Keratinocyte (primary cell): ENCODE measurements around the gene DCK. TPM values are rescaled to one million over a fixed set of nuclear protein-coding genes. Genes with fewer than 3 reads are reported as not detected.
"Not testable (repeated sequence)": the region's sequence is repeated elsewhere in the genome, so short reads cannot be mapped to it uniquely, and the experiment has no call there.

Source experiments
- DNase-seq: peaks from one replicate; pipeline ENCODE4 v3.0.0-alpha.2; 2011; ENCODE audit warnings: low read depth, missing footprints, low spot score
- FAIRE-seq: peaks from 2 replicates; lab custom pipeline; 2011; peaks lifted over from hg19 to GRCh38; lab: Jason Lieb, UNC
- H2AFZ ChIP-seq: 2 replicates; pipeline ENCODE4 v1.6.0; 2012; ENCODE audit warnings: low read length, control low read depth, inconsistent platforms; ENCODE audit not compliant: control insufficient read depth
- H3K27ac ChIP-seq: 2 replicates; pipeline ENCODE4 v1.5.1; 2011; ENCODE audit warnings: low read length; ENCODE audit not compliant: control insufficient read depth, insufficient read depth
- H3K27me3 ChIP-seq: 3 replicates; pipeline ENCODE4 v1.6.0; 2011; ENCODE audit warnings: low read length; ENCODE audit not compliant: control insufficient read depth, insufficient read depth; ENCODE audit errors: extremely low read depth
- H3K36me3 ChIP-seq, 2 experiments: 2 replicates in 1 of 2; 3 replicates in 1 of 2; pipeline ENCODE4 v1.5.1; 2011; ENCODE audit warnings: low read length in 2 of 2, mild to moderate bottlenecking in 1 of 2; ENCODE audit not compliant: control insufficient read depth in 2 of 2, insufficient read depth in 2 of 2; ENCODE audit errors: extremely low read depth in 1 of 2
- H3K4me1 ChIP-seq: 3 replicates; pipeline ENCODE4 v1.5.1; 2011; ENCODE audit warnings: low read length; ENCODE audit not compliant: control insufficient read depth, insufficient read depth; ENCODE audit errors: extremely low read depth
- H3K4me2 ChIP-seq: 3 replicates; pipeline ENCODE4 v1.6.0; 2011; ENCODE audit warnings: low read depth, low read length; ENCODE audit not compliant: control insufficient read depth, insufficient read depth; ENCODE audit errors: extremely low read depth
- H3K4me3 ChIP-seq, 3 experiments: fragments of 200-600 bp in 1 of 3; sonication (generic) in 1 of 3; 2 replicates in 2 of 3; 3 replicates in 1 of 3; pipeline ENCODE4 v1.5.1; 2011 to 2016; ENCODE audit warnings: low read length in 3 of 3, mild to moderate bottlenecking in 3 of 3, control low read depth in 2 of 3, inconsistent platforms in 1 of 3, low read depth in 1 of 3, mixed read lengths in 1 of 3, mixed run types in 1 of 3, moderate library complexity in 1 of 3; ENCODE audit not compliant: control insufficient read depth in 2 of 3, insufficient read depth in 2 of 3; ENCODE audit errors: extremely low read depth in 1 of 3
- H3K79me2 ChIP-seq: 2 replicates; pipeline ENCODE4 v1.6.0; 2012; ENCODE audit warnings: low read length; ENCODE audit not compliant: control insufficient read depth, insufficient read depth
- H3K9ac ChIP-seq: 3 replicates; pipeline ENCODE4 v1.6.0; 2011; ENCODE audit warnings: low read length; ENCODE audit not compliant: control insufficient read depth, insufficient read depth; ENCODE audit errors: extremely low read depth
- H3K9me1 ChIP-seq: 3 replicates; pipeline ENCODE4 v1.6.0; 2011; ENCODE audit warnings: low read length; ENCODE audit not compliant: control insufficient read depth, insufficient read depth; ENCODE audit errors: extremely low read depth
- H3K9me3 ChIP-seq: 2 replicates; pipeline ENCODE4 v1.5.1; 2012; ENCODE audit warnings: low read depth, low read length; ENCODE audit not compliant: control insufficient read depth
- H4K20me1 ChIP-seq: 3 replicates; pipeline ENCODE4 v1.6.0; 2011; ENCODE audit warnings: low read length; ENCODE audit not compliant: control insufficient read depth, insufficient read depth; ENCODE audit errors: extremely low read depth
- EZH2 ChIP-seq: IDR thresholded peaks from one replicate; pipeline ENCODE4 v1.6.1; 2012; ENCODE audit warnings: inconsistent platforms, mild to moderate bottlenecking, low read length, moderate library complexity
- dilution Hi-C: fragments of 300-500 bp; cut with MboI; formaldehyde crosslinking; loops from one replicate; pipeline ENCODE4 v1.7.0; 2020; ENCODE audit warnings: low sequenced_read_pairs; ENCODE audit not compliant: extremely low pct_ligation_motif_present
- polyA plus RNA-seq, 5 experiments: library from polyadenylated mRNA; depleted of rRNA in 3 of 5; stranded (reverse) in 3 of 5; stranded (forward) in 1 of 5; unstranded in 1 of 5; fragments of >200 nt; gene quantifications; 1 replicate in 1 of 5; 2 replicates in 3 of 5; 3 replicates in 1 of 5; pipeline versions ENCODE4 v1.2.1 to v1.2.3, GENCODE V29; 2011 to 2012; ENCODE audit warnings: missing spikeins in 2 of 5, low read depth in 1 of 5, low replicate concordance in 1 of 5
- TF ChIP-seq, protein P1 (sequence below), 3 experiments: IDR thresholded peaks in 1 of 3; conservative IDR thresholded peaks in 1 of 3; optimal IDR thresholded peaks in 1 of 3; 2 replicates in 2 of 3; 3 replicates in 1 of 3; pipeline versions ENCODE3 to v1.5.1; 2011; ENCODE audit warnings: low read length in 3 of 3, mild to moderate bottlenecking in 3 of 3, moderate library complexity in 2 of 3, control low read depth in 1 of 3, inconsistent platforms in 1 of 3; ENCODE audit not compliant: insufficient read depth in 2 of 3; ENCODE audit errors: extremely low read depth in 1 of 3

Gene DCK
- polyA plus RNA-seq, 1 donor (not counting 4 experiments of a cell fraction or from before 2014, with no cell fraction given): 11.3 TPM

DNA sequence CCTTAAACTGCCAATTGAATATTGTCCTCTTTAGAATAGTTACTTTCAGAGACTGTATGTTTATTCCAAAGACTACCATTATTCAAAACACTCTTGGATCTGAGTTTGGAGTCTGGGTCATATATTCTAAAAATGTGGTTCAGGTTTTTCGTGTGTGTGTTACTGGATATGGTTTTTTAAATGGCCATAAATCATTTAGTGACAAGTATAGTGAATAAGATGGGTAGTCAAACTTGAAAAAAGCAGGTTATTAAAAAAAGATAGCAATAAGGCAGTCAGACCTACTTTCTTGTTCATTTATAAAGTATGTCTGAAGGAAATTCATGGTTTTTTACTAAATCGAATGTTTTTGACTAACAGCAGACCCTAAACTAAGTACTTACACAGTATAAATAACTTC is 59.3 kb downstream of the DCK start:
- Histone ChIP-seq H3K4me2 (no peak overlapping the region), H4K20me1 (no peaks in the 10 kb centered on the region), H3K27ac (no peak overlapping the region), H3K27me3 (no peaks in the 10 kb centered on the region), H3K79me2 (no peaks in the 10 kb centered on the region), H3K9me3 (no peaks in the 10 kb centered on the region), H3K4me3 (no peak overlapping the region), H3K9ac (no peak overlapping the region), H2AFZ (no peak overlapping the region), H3K9me1 (no peaks in the 10 kb centered on the region), H3K36me3 (no peaks in the 10 kb centered on the region), H3K4me1 (no peaks in the 10 kb centered on the region)
- DNase-seq: no peak
- dilution Hi-C loops: no loop called here
- TF ChIP-seq, protein P1, sequence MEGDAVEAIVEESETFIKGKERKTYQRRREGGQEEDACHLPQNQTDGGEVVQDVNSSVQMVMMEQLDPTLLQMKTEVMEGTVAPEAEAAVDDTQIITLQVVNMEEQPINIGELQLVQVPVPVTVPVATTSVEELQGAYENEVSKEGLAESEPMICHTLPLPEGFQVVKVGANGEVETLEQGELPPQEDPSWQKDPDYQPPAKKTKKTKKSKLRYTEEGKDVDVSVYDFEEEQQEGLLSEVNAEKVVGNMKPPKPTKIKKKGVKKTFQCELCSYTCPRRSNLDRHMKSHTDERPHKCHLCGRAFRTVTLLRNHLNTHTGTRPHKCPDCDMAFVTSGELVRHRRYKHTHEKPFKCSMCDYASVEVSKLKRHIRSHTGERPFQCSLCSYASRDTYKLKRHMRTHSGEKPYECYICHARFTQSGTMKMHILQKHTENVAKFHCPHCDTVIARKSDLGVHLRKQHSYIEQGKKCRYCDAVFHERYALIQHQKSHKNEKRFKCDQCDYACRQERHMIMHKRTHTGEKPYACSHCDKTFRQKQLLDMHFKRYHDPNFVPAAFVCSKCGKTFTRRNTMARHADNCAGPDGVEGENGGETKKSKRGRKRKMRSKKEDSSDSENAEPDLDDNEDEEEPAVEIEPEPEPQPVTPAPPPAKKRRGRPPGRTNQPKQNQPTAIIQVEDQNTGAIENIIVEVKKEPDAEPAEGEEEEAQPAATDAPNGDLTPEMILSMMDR (optimal IDR thresholded peaks at IDR 0.05 in 1 of 3, IDR thresholded peaks at IDR 0.05 in 1 of 3, conservative IDR thresholded peaks at IDR 0.05 in 1 of 3; ENCODE audit: extremely low read depth in 1 of 3, insufficient read depth in 2 of 3, low read length in 3 of 3): no peak
- no peak for TF ChIP-seq EZH2
- FAIRE-seq: no peak

DNA sequence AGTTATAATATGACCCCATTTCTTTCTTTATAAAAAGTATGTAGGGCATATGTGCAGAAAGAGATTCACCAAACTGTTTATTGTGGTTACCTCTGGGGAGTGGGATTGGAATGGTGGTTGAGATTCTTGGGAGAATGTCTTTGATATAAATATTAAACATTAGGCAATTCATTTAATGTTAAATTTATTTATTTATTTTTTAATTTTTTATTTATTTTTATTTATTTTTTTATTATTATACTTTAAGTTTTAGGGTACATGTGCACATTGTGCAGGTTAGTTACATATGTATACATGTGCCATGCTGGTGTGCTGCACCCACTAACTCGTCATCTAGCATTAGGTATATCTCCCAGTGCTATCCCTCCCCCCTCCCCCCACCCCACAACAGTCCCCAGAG is 60.2 kb downstream of the DCK start:
- H3K36me3 ChIP-seq, H4K20me1 ChIP-seq, H3K9me3 ChIP-seq, H2AFZ ChIP-seq, H3K4me2 ChIP-seq, dilution Hi-C loops, DNase-seq, H3K27ac ChIP-seq, FAIRE-seq, H3K27me3 ChIP-seq, H3K9ac ChIP-seq, H3K4me1 ChIP-seq, H3K79me2 ChIP-seq, H3K4me3 ChIP-seq, H3K9me1 ChIP-seq: not testable (repeated sequence)

DNA sequence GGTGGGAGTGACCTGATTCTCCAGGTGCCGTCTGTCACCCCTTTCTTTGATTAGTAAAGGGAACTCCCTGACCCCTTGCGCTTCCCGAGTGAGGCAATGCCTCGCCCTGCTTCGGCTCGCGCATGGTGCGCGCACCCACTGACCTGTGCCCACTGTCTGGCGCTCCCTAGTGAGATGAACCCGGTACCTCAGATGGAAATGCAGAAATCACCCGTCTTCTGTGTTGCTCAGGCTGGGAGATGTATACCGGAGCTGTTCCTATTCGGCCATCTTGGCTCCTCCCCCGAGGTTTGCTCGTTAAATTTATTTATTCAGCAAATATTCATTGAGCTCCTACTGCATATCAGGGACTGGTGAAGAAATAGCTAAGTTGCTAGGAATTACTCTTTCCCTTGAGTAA is 66.1 kb downstream of the DCK start:
- H3K36me3 ChIP-seq, H3K4me1 ChIP-seq, H2AFZ ChIP-seq, H3K9me1 ChIP-seq, H3K27ac ChIP-seq, H3K79me2 ChIP-seq, H3K9me3 ChIP-seq, H4K20me1 ChIP-seq, H3K4me2 ChIP-seq, dilution Hi-C loops, FAIRE-seq, H3K9ac ChIP-seq, H3K27me3 ChIP-seq, DNase-seq, H3K4me3 ChIP-seq: not testable (repeated sequence)
